Cardiac septum (tissue), 1 donor: Measurements from ENCODE around the gene CTNNBIP1. TPM values are rescaled to one million over a fixed set of nuclear protein-coding genes. Genes with fewer than 3 reads are reported as not detected.
A peak's percentile ranks its signal among the peaks of the same experiment; 100 is the strongest.

ENCODE experiments used
- DNase-seq: peaks from one replicate; pipeline ENCODE4 v3.0.0-alpha.2; 2020; ENCODE audit warnings: low spot score
- intact Hi-C: fragments of 100-400 bp; cut with DNase I; formaldehyde crosslinking; loops from one replicate; pipeline ENCODE4 v1.14.0; 2022
- total RNA-seq: library from RNA; stranded (reverse); fragmentation: NEBNext Ultra II Directional; extraction: Animal tissue kit (Norgen Biotek cat#: 25700); gene quantifications from one replicate; pipeline ENCODE4 v1.2.1, GENCODE V29; 2021
- donor health status: DM: no; HTN: no; CAD: no.

Gene CTNNBIP1
- total RNA-seq, 1 donor from 2014 or later = 19.3 TPM

GRCh38 chr1:9845914-9846313 is 64.2 kb downstream of the CTNNBIP1 start:
- no peak for DNase-seq
- intact Hi-C loops = no loop called here

GRCh38 chr1:9844756-9845155 is 65.3 kb downstream of the CTNNBIP1 start:
- DNase-seq = no peak
- intact Hi-C loops = no loop called here

GRCh38 chr1:9844106-9844505 is 66.0 kb downstream of the CTNNBIP1 start:
- intact Hi-C loops = no loop called here
- no peak for DNase-seq

GRCh38 chr1:9843576-9843945 is 66.5 kb downstream of the CTNNBIP1 start:
- intact Hi-C loops = no loop called here
- no peak for DNase-seq

GRCh38 chr1:9842781-9843575 is 67.1 kb downstream of the CTNNBIP1 start:
- intact Hi-C loops = no loop called here
- no peak for DNase-seq

GRCh38 chr1:9842073-9842711 is 67.9 kb downstream of the CTNNBIP1 start:
- DNase-seq = no peak
- intact Hi-C loops = no loop called here

- intact Hi-C loops = no loop called here
- DNase-seq = no peak
These were observed 68.6 kb downstream of the CTNNBIP1 start for GRCh38 chr1:9841460-9841859.

- intact Hi-C loops = no loop called here
These were observed 69.9 kb downstream of the CTNNBIP1 start for GRCh38 chr1:9840176-9840575.

GRCh38 chr1:9838946-9839345 is 71.1 kb downstream of the CTNNBIP1 start:
- intact Hi-C loops = no loop called here
- no peak for DNase-seq

More at GRCh38 chr1:9840176-9840575, 69.9 kb downstream of the CTNNBIP1 start:
- DNase-seq = no peak

GRCh38 chr1:9836632-9836960 is 73.5 kb downstream of the CTNNBIP1 start:
- intact Hi-C loops = no loop called here
- no peak for DNase-seq

- no peak for DNase-seq
- intact Hi-C loops = no loop called here
These were observed 74.1 kb downstream of the CTNNBIP1 start for GRCh38 chr1:9835758-9836631.

- intact Hi-C loops = no loop called here
- DNase-seq = no peak
These were observed 74.7 kb downstream of the CTNNBIP1 start for GRCh38 chr1:9835404-9835757.

GRCh38 chr1:9833632-9834031 is 76.4 kb downstream of the CTNNBIP1 start:
- DNase-seq = peak; percentile 6
- intact Hi-C loops = no loop called here

- intact Hi-C loops = loop anchor here (10.0 kb wide), 1 partner anchor 867 kb away; no protein-coding TSS in a partner anchor
- DNase-seq = peak; percentile 46
These were observed 82.4 kb downstream of the CTNNBIP1 start for GRCh38 chr1:9827558-9828185.

- intact Hi-C loops = loop anchor here (10.0 kb wide), 1 partner anchor 868 kb away; no protein-coding TSS in a partner anchor
- DNase-seq = peak; percentile 65
These were observed 83.5 kb downstream of the CTNNBIP1 start for GRCh38 chr1:9826616-9827015.

GRCh38 chr1:9826087-9826486 is 84.0 kb downstream of the CTNNBIP1 start:
- no peak for DNase-seq
- intact Hi-C loops = loop anchor here (10.0 kb wide), 1 partner anchor 869 kb away; no protein-coding TSS in a partner anchor

GRCh38 chr1:9825093-9826074 is 84.7 kb downstream of the CTNNBIP1 start:
- intact Hi-C loops = loop anchor here (10.0 kb wide), 1 partner anchor 869 kb away; no protein-coding TSS in a partner anchor
- peak; percentile 82 for DNase-seq

- intact Hi-C loops = loop anchor here (10.0 kb wide), 1 partner anchor 870 kb away; no protein-coding TSS in a partner anchor
- no peak for DNase-seq
These were observed 85.4 kb downstream of the CTNNBIP1 start for GRCh38 chr1:9824702-9825089.
